Stimulated activated CD4-positive, alpha-beta T cell treated with anti-CD3 and anti-CD28 coated beads, Interleukin-1b, Interleukin-23, amount 100 ng/mL, for 1 hour (primary cell): Measurements from ENCODE around the gene CDCA3.
A peak's percentile ranks its signal among the peaks of the same experiment; 100 is the strongest.
"Not testable (repeated sequence)": the region's sequence is repeated elsewhere in the genome, so short reads cannot be mapped to it uniquely, and the experiment has no call there.

ENCODE experiments used
- DNase-seq, 2 donors: peaks; one replicate each; pipeline ENCODE4 v3.0.0-alpha.2; 2020; ENCODE audit warnings: low read depth in 2 of 2

The CDCA3 gene

GRCh38 chr12:6851153-6851920, at the start of gene CDCA3:
TSS of gene CDCA3 (minus strand) at chr12:6851286. CDS start at chr12:6850952, 334 bp downstream.
- peak; percentile 82 to 83 for DNase-seq

GRCh38 chr12:6899837-6900519, 48.9 kb upstream of the CDCA3 start:
- DNase-seq = no peak

- no peak for DNase-seq
These were observed 48.3 kb upstream of the CDCA3 start for GRCh38 chr12:6899427-6899826.

- no peak for DNase-seq
These were observed 45.9 kb upstream of the CDCA3 start for GRCh38 chr12:6896846-6897435.

- no peak for DNase-seq
These were observed 43.2 kb upstream of the CDCA3 start for GRCh38 chr12:6894321-6894720.

GRCh38 chr12:6892683-6893082, 41.6 kb upstream of the CDCA3 start:
- DNase-seq = not testable (repeated sequence)

- DNase-seq = no peak
These were observed 40.5 kb upstream of the CDCA3 start for GRCh38 chr12:6891646-6892001.

- peak; percentile 96 to 98 for DNase-seq
These were observed 39.9 kb upstream of the CDCA3 start for GRCh38 chr12:6890789-6891645.

GRCh38 chr12:6889775-6890573, 38.9 kb upstream of the CDCA3 start:
- not testable (repeated sequence) for DNase-seq

- DNase-seq = not testable (repeated sequence)
These were observed 37.7 kb upstream of the CDCA3 start for GRCh38 chr12:6888794-6889193.

GRCh38 chr12:6888360-6888759, 37.3 kb upstream of the CDCA3 start:
- DNase-seq = no peak

GRCh38 chr12:6887460-6887859, 36.4 kb upstream of the CDCA3 start:
- no peak for DNase-seq

GRCh38 chr12:6886206-6886999, 35.3 kb upstream of the CDCA3 start:
- DNase-seq = not testable (repeated sequence)

- no peak for DNase-seq
These were observed 33.5 kb upstream of the CDCA3 start for GRCh38 chr12:6884539-6884938.

GRCh38 chr12:6883683-6884082, 32.6 kb upstream of the CDCA3 start:
- no peak for DNase-seq

GRCh38 chr12:6883252-6883651, 32.2 kb upstream of the CDCA3 start:
- no peak for DNase-seq

- DNase-seq = not testable (repeated sequence)
These were observed 28.7 kb upstream of the CDCA3 start for GRCh38 chr12:6879824-6880223.

GRCh38 chr12:6874015-6874368, 22.9 kb upstream of the CDCA3 start:
- DNase-seq = not testable (repeated sequence)

GRCh38 chr12:6873094-6874014, 22.3 kb upstream of the CDCA3 start, which contains the start of gene SPSB2:
TSS of gene SPSB2 (minus strand) at chr12:6873303. CDS start at chr12:6872901, 402 bp downstream.
- DNase-seq = peak; percentile 97 to 100
